ENCODE results near the gene CST9L. TPM values are rescaled to one million over a fixed set of nuclear protein-coding genes. Genes with fewer than 3 reads are reported as not detected.

The CST9L gene
- not detected in 3 replicates for total RNA-seq

DNA sequence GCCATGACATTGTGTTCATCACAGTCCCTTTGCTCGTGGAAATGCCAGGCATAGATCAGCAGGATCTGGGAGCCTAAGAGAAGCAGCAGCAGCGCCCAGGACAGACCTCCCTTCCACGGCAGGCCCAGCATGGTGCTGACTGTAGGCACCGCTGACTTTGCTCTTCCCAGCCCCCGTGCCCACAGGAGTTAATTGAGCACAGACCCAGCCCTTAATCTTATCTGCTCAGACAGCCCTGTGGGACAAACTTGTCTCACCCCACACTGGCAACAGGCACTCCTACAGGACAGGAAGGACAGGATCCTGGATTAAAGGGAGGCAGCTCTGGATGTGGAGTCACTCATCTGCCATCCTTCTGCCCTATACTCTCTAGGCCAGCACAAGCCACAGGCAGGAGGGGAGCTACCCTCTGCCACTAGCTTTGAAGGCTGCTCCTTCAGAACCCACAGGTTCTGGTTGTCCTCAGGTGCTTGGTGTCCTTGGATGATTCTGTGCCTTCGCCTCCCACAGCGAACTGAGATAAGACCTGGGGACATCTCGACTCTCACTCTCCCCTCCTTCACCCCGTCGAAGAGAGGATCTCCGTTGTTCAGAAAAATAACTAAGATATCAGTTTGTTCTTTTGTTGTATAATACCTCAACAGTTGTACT is at the start of gene CST9L:
TSS of gene CST9L (minus strand) at position 165 of the 651 bp plus-strand sequence. CDS start at position 131, 34 bp downstream.
- no peak for DNase-seq (ENCODE audit: low spot score in 2 of 2, unreplicated experiment in 2 of 2)
- H3K4me1 Mint-ChIP-seq = no peaks in the 10 kb centered on the region
- TF ChIP-seq CTCF (IDR thresholded peaks at IDR 0.05; ENCODE audit: unreplicated experiment) = no peak
- no peak within 1 kb of the TSS for H3K27ac Mint-ChIP-seq
- peaks cover 6% of the 10 kb centered on the region for H3K9me3 Mint-ChIP-seq
- peaks cover 21% of the 10 kb centered on the region for H3K27me3 Mint-ChIP-seq (ENCODE audit: low read depth)
- H3K36me3 Mint-ChIP-seq = no peaks in the 10 kb centered on the region
- H3K4me3 Mint-ChIP-seq = no peak within 1 kb of the TSS

DNA sequence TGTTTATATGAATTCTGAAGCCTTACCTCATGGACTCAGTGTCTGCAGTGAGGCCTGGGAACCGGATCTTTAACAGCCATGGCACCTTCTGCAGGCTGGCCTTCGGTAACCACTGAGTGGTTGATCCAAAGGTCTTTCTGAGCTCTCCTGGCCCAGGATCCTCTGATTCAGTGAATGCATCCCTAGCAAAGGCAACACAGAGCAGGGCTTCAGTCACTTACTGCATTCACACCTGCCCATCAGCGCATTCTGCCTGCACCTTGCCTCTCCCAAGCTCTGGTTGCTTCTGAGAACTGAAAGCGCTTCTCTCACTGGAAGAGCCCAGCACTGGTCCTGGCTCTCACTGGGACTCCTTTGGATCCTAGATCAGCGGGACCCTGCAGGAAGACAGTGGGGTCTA is 45.9 kb upstream of the CST9L start:
- TF ChIP-seq CTCF (IDR thresholded peaks at IDR 0.05; ENCODE audit: unreplicated experiment) = no peak

GRCh38 chr20:23613676-23614075 is 45.4 kb upstream of the CST9L start:
- TF ChIP-seq CTCF (IDR thresholded peaks at IDR 0.05; ENCODE audit: unreplicated experiment) = no peak
- Mint-ChIP-seq H3K9me3 (peaks cover 9% of the 10 kb centered on the region), H3K27me3 (ENCODE audit: low read depth) (peaks cover 16% of the 10 kb centered on the region), H3K4me3 (no peak overlapping the region), H3K36me3 (no peaks in the 10 kb centered on the region), H3K27ac (no peak overlapping the region), H3K4me1 (no peaks in the 10 kb centered on the region)
- no peak for DNase-seq (ENCODE audit: low spot score in 2 of 2, unreplicated experiment in 2 of 2)

More for the DNA sequence above, 45.9 kb upstream of the CST9L start:
- H3K27ac Mint-ChIP-seq = no peak overlapping the region
- no peak overlapping the region for H3K4me3 Mint-ChIP-seq
- H3K4me1 Mint-ChIP-seq = no peaks in the 10 kb centered on the region
- peaks cover 9% of the 10 kb centered on the region for H3K9me3 Mint-ChIP-seq
- no peaks in the 10 kb centered on the region for H3K36me3 Mint-ChIP-seq
- H3K27me3 Mint-ChIP-seq (ENCODE audit: low read depth) = peaks cover 19% of the 10 kb centered on the region
- DNase-seq (ENCODE audit: low spot score in 2 of 2, unreplicated experiment in 2 of 2) = no peak

- no peak for DNase-seq (ENCODE audit: low spot score in 2 of 2, unreplicated experiment in 2 of 2)
- Mint-ChIP-seq H3K36me3 (no peaks in the 10 kb centered on the region), H3K27me3 (ENCODE audit: low read depth) (peaks cover 7% of the 10 kb centered on the region), H3K9me3 (peaks cover 9% of the 10 kb centered on the region), H3K27ac (no peak overlapping the region), H3K4me3 (no peak overlapping the region), H3K4me1 (no peaks in the 10 kb centered on the region)
- no peak for TF ChIP-seq CTCF (IDR thresholded peaks at IDR 0.05; ENCODE audit: unreplicated experiment)
Observed at GRCh38 chr20:23612396-23612795, 44.1 kb upstream of the CST9L start.

DNA sequence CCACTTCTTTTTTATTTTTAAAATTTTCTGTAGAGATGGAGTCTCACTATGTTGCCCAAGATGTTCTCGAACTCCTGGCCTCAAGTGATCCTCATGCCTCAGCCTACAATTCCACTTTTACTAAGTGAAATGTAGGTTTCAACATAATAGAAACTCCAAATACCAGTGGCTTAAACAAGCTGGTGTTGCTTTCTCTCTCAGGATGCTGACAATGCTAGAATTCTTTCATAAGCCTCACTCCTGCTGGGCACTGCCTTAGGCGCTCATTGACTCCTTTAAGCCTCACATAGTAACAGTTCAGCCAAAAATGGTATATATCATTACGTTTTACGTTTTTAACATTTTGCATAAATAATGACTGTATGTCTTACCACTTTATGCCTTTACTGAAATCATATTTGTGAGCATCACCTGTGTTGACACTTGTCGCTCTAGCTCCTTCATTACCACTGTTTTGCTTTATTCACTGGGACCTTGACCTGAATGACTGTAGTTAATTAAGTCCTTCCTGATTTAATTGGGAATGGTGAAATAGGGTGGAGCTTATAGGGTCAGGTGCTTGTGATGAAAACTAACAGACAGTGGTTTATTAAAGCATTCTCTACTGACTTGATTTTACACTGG is 41.3 kb upstream of the CST9L start:
- H3K9me3 Mint-ChIP-seq = no peaks in the 10 kb centered on the region
- no peak overlapping the region for H3K27ac Mint-ChIP-seq
- H3K4me1 Mint-ChIP-seq = no peaks in the 10 kb centered on the region
- DNase-seq (ENCODE audit: low spot score in 2 of 2, unreplicated experiment in 2 of 2) = no peak
- no peaks in the 10 kb centered on the region for H3K36me3 Mint-ChIP-seq
- H3K4me3 Mint-ChIP-seq = no peak overlapping the region
- peaks cover 5% of the 10 kb centered on the region for H3K27me3 Mint-ChIP-seq (ENCODE audit: low read depth)
- TF ChIP-seq CTCF (IDR thresholded peaks at IDR 0.05; ENCODE audit: unreplicated experiment) = no peak

Data from mesothelial cell of epicardium (in vitro differentiated cells).